ENCODE measurements around the gene CCDC85B. TPM values are rescaled to one million over a fixed set of nuclear protein-coding genes. Genes with fewer than 3 reads are reported as not detected.
A peak's percentile ranks its signal among the peaks of the same experiment; 100 is the strongest.

CCDC85B gene
- total and polyA plus RNA-seq, 2 of the 13 experiments (the other 11 are each of a cell fraction or from before 2014, with no cell fraction given): 8.2 to 19.5 TPM

DNA sequence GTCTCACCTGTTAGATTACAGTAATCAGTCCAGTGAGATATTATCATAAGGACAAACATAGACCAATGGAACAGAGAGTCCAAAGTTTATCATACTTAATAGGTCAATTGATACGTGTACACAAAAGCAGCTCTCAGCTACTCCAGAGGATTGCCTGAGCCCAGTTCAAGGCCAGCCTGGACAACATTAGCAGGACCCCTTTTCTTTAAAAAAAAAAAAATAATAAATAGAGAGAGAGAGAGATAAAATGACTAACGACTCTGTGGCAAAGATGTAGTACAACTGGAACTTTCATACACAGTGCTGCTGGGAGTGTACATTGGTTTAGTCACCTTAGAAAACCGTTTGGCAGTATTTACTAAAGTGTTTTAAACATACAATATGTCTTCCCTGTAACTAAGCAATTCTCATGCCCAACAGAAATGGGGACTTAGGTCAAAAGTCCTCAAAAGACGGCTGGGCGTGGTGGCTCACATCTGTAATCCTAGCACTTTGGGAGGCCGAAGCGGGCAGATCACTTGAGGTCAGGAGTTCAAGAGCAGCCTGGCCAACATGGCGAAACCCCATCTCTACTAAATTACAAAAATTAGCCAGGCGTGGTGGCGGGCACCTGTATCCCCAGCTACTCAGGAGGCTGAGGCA, 46.1 kb upstream of the CCDC85B start (continued):
- TF ChIP-seq NFATC3 (CRISPR knock-in tag; IDR thresholded peaks at IDR 0.05) (no peak), ZNF260 (CRISPR knock-in tag; IDR thresholded peaks at IDR 0.05; ENCODE audit: borderline replicate concordance, low read depth) (no peak), SP5 (CRISPR knock-in tag; IDR thresholded peaks at IDR 0.05; ENCODE audit: borderline replicate concordance, low read depth) (peak; percentile 38; the same call in 1 of the 2 replicates), SNAI1 (CRISPR knock-in tag; IDR thresholded peaks at IDR 0.05; ENCODE audit: borderline replicate concordance) (no peak), ZNF841 (CRISPR knock-in tag; IDR thresholded peaks at IDR 0.05; ENCODE audit: borderline replicate concordance) (no peak), ZNF564 (CRISPR knock-in tag; IDR thresholded peaks at IDR 0.05) (peak; percentile 38; the same call in 1 of the 2 replicates), SAFB2 (CRISPR knock-in tag; IDR thresholded peaks at IDR 0.05; ENCODE audit: borderline replicate concordance, low read depth) (no peak), ZNF644 (CRISPR knock-in tag; IDR thresholded peaks at IDR 0.05; ENCODE audit: low read depth) (peak; percentile 7; the same call in 1 of the 2 replicates), NFE2L1 (CRISPR knock-in tag; IDR thresholded peaks at IDR 0.05; ENCODE audit: borderline replicate concordance) (no peak), PCBP1 (IDR thresholded peaks at IDR 0.05; ENCODE audit: borderline replicate concordance, low read depth, low read length) (no peak), FOXJ3 (CRISPR knock-in tag; IDR thresholded peaks at IDR 0.05; ENCODE audit: borderline replicate concordance) (peak; percentile 39; the same call in 1 of the 2 replicates), DNMT1 (CRISPR knock-in tag; IDR thresholded peaks at IDR 0.05) (no peak), ONECUT2 (CRISPR knock-in tag; IDR thresholded peaks at IDR 0.05) (no peak), HNF4A (CRISPR knock-in tag; IDR thresholded peaks at IDR 0.05) (peak; percentile 68), PHB2 (IDR thresholded peaks at IDR 0.05; ENCODE audit: partially characterized antibody) (no peak), SAP130 (CRISPR knock-in tag; IDR thresholded peaks at IDR 0.05; ENCODE audit: low read depth) (peak; percentile 7; the same call in 1 of the 2 replicates), ZNF205 (CRISPR knock-in tag; IDR thresholded peaks at IDR 0.05) (no peak), BCL6 (CRISPR knock-in tag; IDR thresholded peaks at IDR 0.05) (peak; percentile 44; the same call in 1 of the 2 replicates), CHCHD3 (CRISPR knock-in tag; IDR thresholded peaks at IDR 0.05) (no peak), PITX1 (CRISPR knock-in tag; IDR thresholded peaks at IDR 0.05) (peak; percentile 43; the same call in 1 of the 2 replicates), MAFK (conservative IDR thresholded peaks at IDR 0.05 in 1 of 2, IDR thresholded peaks at IDR 0.05 in 1 of 2; ENCODE audit: low read length in 2 of 2) (no peak), RXRA (CRISPR knock-in tag; IDR thresholded peaks at IDR 0.05) (peak; percentile 90), CREM (IDR thresholded peaks at IDR 0.05) (peak; percentile 33; the same call in 1 of the 2 replicates), CREM (CRISPR knock-in tag; IDR thresholded peaks at IDR 0.05) (no peak), ZNF335 (CRISPR knock-in tag; IDR thresholded peaks at IDR 0.05) (no peak), ZFYVE20 (CRISPR knock-in tag; IDR thresholded peaks at IDR 0.05; ENCODE audit: borderline replicate concordance, low read depth) (no peak), NCOA5 (CRISPR knock-in tag; IDR thresholded peaks at IDR 0.05) (no peak), ZNF530 (CRISPR knock-in tag; IDR thresholded peaks at IDR 0.05; ENCODE audit: low read depth) (no peak), ZNF350 (CRISPR knock-in tag; IDR thresholded peaks at IDR 0.05; ENCODE audit: borderline replicate concordance, low read depth) (no peak), RXRB (CRISPR knock-in tag; IDR thresholded peaks at IDR 0.05; ENCODE audit: borderline replicate concordance) (peak; percentile 64)
- TF ChIP-seq, protein P1, sequence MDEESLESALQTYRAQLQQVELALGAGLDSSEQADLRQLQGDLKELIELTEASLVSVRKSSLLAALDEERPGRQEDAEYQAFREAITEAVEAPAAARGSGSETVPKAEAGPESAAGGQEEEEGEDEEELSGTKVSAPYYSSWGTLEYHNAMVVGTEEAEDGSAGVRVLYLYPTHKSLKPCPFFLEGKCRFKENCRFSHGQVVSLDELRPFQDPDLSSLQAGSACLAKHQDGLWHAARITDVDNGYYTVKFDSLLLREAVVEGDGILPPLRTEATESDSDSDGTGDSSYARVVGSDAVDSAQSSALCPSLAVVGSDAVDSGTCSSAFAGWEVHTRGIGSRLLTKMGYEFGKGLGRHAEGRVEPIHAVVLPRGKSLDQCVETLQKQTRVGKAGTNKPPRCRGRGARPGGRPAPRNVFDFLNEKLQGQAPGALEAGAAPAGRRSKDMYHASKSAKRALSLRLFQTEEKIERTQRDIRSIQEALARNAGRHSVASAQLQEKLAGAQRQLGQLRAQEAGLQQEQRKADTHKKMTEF (CRISPR knock-in tag; IDR thresholded peaks at IDR 0.05): peak; percentile 34; the same call in 1 of the 2 replicates
- TF ChIP-seq, protein P2, sequence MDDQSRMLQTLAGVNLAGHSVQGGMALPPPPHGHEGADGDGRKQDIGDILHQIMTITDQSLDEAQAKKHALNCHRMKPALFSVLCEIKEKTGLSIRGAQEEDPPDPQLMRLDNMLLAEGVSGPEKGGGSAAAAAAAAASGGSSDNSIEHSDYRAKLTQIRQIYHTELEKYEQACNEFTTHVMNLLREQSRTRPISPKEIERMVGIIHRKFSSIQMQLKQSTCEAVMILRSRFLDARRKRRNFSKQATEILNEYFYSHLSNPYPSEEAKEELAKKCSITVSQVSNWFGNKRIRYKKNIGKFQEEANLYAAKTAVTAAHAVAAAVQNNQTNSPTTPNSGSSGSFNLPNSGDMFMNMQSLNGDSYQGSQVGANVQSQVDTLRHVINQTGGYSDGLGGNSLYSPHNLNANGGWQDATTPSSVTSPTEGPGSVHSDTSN (CRISPR knock-in tag; IDR thresholded peaks at IDR 0.05; ENCODE audit: borderline replicate concordance): no peak

Data from HepG2 (cell line).